GM19395 (cell line): ENCODE data around the gene BCO1.

Experiments
- ATAC-seq: cut with Tn5 transposase; IDR thresholded peaks from one replicate; pipeline ENCODE4 v1.9.1; 2021; ENCODE audit warnings: mild to moderate bottlenecking, moderate library complexity; ENCODE audit not compliant: unreplicated experiment

BCO1 gene

DNA sequence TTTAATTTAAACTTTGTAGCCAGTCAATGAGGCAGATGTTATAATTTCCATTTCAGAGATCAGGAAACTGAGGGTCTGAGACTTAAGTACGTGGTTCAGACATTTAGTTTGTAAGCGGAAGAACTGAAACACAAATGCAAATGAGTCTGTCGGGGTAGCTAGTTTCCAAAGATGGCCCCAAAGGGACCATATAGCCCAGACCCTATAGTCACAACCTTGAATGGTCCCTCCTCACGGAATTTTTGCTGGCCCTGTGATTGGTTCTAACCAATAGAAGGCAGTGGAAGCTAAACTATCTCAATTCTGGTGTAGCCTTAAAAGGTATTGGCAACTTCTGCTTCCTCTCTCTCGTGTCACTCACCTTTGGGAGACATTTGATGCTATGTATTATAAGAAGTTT lies 7.5 kb upstream of the BCO1 start:
- ATAC-seq, result no peak

- no peak for ATAC-seq
These were observed 5.6 kb upstream of the BCO1 start for GRCh38 chr16:81232740-81233367.

GRCh38 chr16:81237282-81237681 lies 1.2 kb upstream of the BCO1 start:
- ATAC-seq, result no peak

DNA sequence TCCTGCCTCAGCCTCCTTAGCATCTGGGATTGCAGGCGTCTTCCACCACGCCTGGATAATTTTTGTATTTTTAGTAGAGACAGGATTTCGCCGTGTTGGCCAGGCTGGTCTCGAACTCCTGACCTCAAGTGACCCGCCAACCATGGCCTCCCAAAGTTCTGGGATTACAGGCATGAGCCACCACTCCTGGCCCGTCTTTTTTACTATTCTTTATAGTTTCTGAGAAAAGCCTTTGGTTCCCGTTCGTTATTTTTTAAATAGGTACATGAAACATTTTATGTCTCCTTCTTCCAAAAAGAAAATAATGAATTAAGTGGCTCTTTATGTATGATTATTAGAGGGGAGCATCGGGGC lies 570 bp upstream of the BCO1 start:
- no peak for ATAC-seq

DNA sequence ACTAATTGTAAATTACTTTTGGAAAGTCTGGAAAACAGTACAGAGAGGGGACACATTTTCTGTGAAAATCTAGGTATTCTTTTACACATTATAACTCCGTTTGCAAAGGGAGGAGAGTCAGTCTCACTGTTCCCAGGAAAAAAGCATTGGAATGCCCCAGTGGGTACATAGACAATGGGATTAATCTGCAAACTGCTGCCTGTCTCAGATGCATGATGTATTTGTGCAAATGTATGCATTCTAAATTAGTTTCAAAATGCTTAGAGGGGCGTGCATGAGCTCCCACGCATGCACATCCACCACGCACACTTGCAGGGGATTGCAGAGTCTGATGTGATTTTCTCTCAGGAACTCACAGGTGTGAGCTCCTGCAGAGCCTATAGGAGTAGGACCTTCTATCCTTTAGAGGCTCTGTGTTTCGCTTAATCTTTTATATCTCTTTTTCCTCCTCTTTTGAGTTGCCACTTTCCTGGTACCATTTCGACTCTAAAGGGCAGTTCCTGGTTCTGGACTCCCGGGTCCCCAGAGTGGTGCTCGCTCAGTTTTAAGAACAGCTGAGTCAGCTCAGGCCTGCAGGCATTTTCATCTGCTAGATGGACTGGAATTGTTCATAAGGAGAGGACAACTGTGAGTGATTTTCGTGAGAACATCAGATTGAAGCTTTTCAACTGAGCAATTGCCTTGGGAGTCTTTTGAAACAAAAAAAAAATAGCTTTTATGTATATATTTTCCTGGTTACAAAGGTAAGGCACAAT lies 1.1 kb downstream of the BCO1 start:
- no peak for ATAC-seq

DNA sequence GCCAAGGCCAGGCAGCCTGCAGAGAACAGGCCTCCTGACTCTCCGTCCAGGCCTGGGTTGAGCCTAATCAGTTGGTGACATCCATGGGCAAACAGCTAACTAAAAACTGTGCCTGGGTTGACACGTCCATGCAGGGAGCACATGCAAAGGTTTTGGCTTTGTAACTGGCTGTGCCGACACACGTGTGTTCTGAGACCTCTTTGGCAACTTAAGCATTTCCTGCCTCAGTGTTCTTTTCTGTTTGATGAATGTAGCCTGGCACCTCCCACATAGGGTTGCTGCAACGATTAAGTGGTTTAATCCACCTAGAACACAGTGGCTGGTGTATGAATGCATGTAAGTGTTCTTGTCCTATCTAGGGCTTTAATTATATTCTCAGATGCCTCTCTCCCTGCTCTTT lies 3.2 kb downstream of the BCO1 start:
- ATAC-seq, result no peak

GRCh38 chr16:81242977-81243618 lies 4.6 kb downstream of the BCO1 start:
- ATAC-seq, result no peak

DNA sequence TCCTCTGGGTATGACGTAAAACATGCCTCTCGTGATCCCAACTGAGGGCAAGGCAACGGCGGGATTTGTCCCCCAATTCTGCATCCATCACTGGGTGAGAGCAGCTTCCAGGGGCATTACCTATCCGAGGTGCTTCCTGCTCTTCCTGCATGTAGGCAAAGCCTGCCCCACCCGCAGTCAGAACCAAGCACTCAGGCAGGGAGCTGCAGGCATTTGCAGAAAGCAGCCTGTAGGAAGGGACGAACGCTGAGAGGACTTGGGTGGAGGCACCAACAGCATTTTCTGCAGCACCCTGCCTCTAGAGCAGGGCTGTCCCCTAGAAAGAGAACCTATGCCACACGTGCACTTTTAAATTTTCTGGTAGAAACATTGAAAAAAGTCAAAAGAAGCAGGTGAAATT lies 5.5 kb downstream of the BCO1 start:
- ATAC-seq, result no peak

GRCh38 chr16:81251871-81252270 lies 13.4 kb downstream of the BCO1 start:
- no peak for ATAC-seq

GRCh38 chr16:81253141-81253540 lies 14.7 kb downstream of the BCO1 start:
- ATAC-seq, result no peak

DNA sequence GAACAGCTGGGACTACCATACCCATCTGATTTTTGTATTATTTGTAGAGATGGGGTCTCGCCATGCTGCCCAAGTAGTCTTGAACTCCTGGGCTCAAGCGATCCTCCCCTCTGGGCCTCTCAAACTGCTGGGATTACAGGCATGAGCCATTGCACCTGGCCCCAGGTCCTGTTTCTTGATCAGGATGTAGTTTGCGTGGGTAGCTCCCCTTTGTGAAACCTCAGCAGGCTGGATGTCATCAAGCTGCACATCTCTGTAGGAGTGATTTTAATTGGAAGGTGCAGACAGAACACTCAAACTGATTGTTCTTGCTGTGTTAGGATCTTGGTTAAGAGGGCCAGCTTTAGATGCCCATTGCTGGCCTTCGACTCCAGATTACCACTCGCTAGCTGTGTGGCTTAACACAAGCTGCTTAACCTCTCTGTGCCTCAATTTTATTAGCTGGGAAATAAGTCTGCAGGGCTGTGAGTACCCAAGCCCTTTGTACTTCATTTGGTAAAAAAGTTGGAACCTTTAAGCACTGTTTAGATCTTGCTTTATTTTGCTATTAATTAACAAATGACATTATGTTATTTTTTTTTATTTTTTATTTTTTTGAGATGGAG lies 16.5 kb downstream of the BCO1 start:
- no peak for ATAC-seq

DNA sequence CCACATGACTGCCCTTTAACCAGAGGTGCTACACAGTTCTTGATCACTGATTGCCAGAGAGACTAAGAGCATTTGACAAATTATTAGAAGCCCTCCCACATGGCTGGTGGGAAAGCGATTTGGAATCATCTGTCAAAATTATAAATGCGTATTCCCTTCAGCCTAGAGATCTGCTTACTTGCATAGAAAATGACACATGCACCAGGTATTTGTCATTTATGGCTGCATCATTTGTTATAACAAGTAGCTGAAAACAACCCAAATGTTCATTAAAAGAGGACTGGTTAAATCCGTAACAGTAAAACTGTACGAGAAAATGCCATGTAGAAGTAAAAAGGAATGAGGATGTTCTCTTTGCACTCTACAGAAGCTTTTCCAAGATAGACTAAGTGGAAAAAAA lies 21.4 kb downstream of the BCO1 start:
- no peak for ATAC-seq

- ATAC-seq, result no peak
These were observed 22.7 kb downstream of the BCO1 start for GRCh38 chr16:81261049-81261648.

GRCh38 chr16:81263470-81264220 lies 25.2 kb downstream of the BCO1 start:
- ATAC-seq, result no peak

- ATAC-seq, result no peak
These were observed 25.9 kb downstream of the BCO1 start for GRCh38 chr16:81264386-81264785.

- ATAC-seq, result no peak
These were observed 26.6 kb downstream of the BCO1 start for GRCh38 chr16:81265052-81265451.

- ATAC-seq, result no peak
These were observed 27.4 kb downstream of the BCO1 start for GRCh38 chr16:81265658-81266451.

- ATAC-seq, result no peak
These were observed 28.2 kb downstream of the BCO1 start for GRCh38 chr16:81266680-81267095.

- ATAC-seq, result no peak
These were observed 30.0 kb downstream of the BCO1 start for GRCh38 chr16:81268509-81268908.
